ENCODE data around the gene TRPM4.

Gene TRPM4

GRCh38 chr19:49182848-49183375 is 25.3 kb downstream of the TRPM4 start:
- H3K27ac ChIP-seq (ENCODE audit: low read length) = no peak overlapping the region
- no peaks in the 10 kb centered on the region for H3K36me3 ChIP-seq (replicated peaks; ENCODE audit: low read depth, low read length)
- no peaks in the 10 kb centered on the region for H3K27me3 ChIP-seq (ENCODE audit: low read depth, low read length)
- no peak overlapping the region for H3K9ac ChIP-seq (ENCODE audit: low read length)
- no peaks in the 10 kb centered on the region for H3K79me2 ChIP-seq (ENCODE audit: low read length)
- TF ChIP-seq EZH2phosphoT487 (IDR thresholded peaks at IDR 0.05; ENCODE audit: low read depth) = no peak
- TF ChIP-seq CTCF (IDR thresholded peaks at IDR 0.05; ENCODE audit: low read depth, low read length) = no peak
- H3K9me3 ChIP-seq (ENCODE audit: insufficient read depth, low read length) = peaks cover 3% of the 10 kb centered on the region; the same call in 1 of the 2 replicates
- H4K20me1 ChIP-seq (ENCODE audit: insufficient read depth, low read length) = no peaks in the 10 kb centered on the region
- H3K4me2 ChIP-seq (ENCODE audit: low read length) = no peak overlapping the region
- H2AFZ ChIP-seq (ENCODE audit: low read depth, low read length) = no peak overlapping the region
- peaks cover 6% of the 10 kb centered on the region; the same call in 1 of the 2 replicates for H3K4me1 ChIP-seq (ENCODE audit: low read length)
- H3K4me3 ChIP-seq (ENCODE audit: low read length) = no peak overlapping the region

- H3K27me3 ChIP-seq (ENCODE audit: low read depth, low read length) = no peaks in the 10 kb centered on the region
- no peak overlapping the region for H3K4me3 ChIP-seq (ENCODE audit: low read length)
- peaks cover 3% of the 10 kb centered on the region; the same call in 1 of the 2 replicates for H3K9me3 ChIP-seq (ENCODE audit: insufficient read depth, low read length)
- no peaks in the 10 kb centered on the region for H4K20me1 ChIP-seq (ENCODE audit: insufficient read depth, low read length)
- H3K79me2 ChIP-seq (ENCODE audit: low read length) = no peaks in the 10 kb centered on the region
- no peak overlapping the region for H3K27ac ChIP-seq (ENCODE audit: low read length)
- H3K9ac ChIP-seq (ENCODE audit: low read length) = no peak overlapping the region
- TF ChIP-seq EZH2phosphoT487 (IDR thresholded peaks at IDR 0.05; ENCODE audit: low read depth) (no peak), CTCF (IDR thresholded peaks at IDR 0.05; ENCODE audit: low read depth, low read length) (no peak)
- H3K4me1 ChIP-seq (ENCODE audit: low read length) = peaks cover 6% of the 10 kb centered on the region; the same call in 1 of the 2 replicates
- peak overlapping the region; percentile 50 for H2AFZ ChIP-seq (ENCODE audit: low read depth, low read length)
- H3K4me2 ChIP-seq (ENCODE audit: low read length) = 0 out of 2 replicates have a peak overlapping the region, but pooled peaks have one; percentile 0
- no peaks in the 10 kb centered on the region for H3K36me3 ChIP-seq (replicated peaks; ENCODE audit: low read depth, low read length)
Observed at GRCh38 chr19:49186108-49186507, 28.5 kb downstream of the TRPM4 start.

DNA sequence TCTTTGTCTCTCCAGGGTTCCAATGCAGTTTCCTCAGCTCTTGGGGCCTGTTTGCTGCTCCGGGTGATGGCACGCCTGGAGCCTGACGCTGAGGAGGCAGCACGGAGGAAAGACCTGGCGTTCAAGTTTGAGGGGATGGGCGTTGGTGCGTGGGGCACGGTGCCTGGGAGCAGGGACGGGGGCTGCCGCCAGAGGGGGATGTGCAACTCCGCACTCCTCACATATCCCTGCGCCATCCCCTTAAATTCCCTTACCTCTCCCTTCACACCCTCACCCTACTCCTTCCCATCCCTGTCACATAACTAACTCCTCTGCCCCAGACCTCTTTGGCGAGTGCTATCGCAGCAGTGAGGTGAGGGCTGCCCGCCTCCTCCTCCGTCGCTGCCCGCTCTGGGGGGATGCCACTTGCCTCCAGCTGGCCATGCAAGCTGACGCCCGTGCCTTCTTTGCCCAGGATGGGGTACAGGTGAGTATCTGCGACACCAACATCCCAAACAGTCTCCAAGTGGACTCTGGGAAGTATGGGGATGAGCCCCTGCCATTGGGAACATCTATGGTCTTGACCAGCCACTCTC is 31.1 kb downstream of the TRPM4 start:
- Histone ChIP-seq H3K9ac (ENCODE audit: low read length) (no peak overlapping the region), H2AFZ (ENCODE audit: low read depth, low read length) (no peak overlapping the region), H3K4me1 (ENCODE audit: low read length) (peaks cover 6% of the 10 kb centered on the region; the same call in 1 of the 2 replicates), H3K36me3 (replicated peaks; ENCODE audit: low read depth, low read length) (no peaks in the 10 kb centered on the region), H3K27ac (ENCODE audit: low read length) (no peak overlapping the region), H3K4me3 (ENCODE audit: low read length) (no peak overlapping the region), H3K4me2 (ENCODE audit: low read length) (no peak overlapping the region), H3K27me3 (ENCODE audit: low read depth, low read length) (no peaks in the 10 kb centered on the region), H3K79me2 (ENCODE audit: low read length) (no peaks in the 10 kb centered on the region), H4K20me1 (ENCODE audit: insufficient read depth, low read length) (no peaks in the 10 kb centered on the region), H3K9me3 (ENCODE audit: insufficient read depth, low read length) (peaks cover 3% of the 10 kb centered on the region; the same call in 1 of the 2 replicates)
- TF ChIP-seq EZH2phosphoT487 (IDR thresholded peaks at IDR 0.05; ENCODE audit: low read depth) (no peak), CTCF (IDR thresholded peaks at IDR 0.05; ENCODE audit: low read depth, low read length) (no peak)

- Histone ChIP-seq H3K4me1 (ENCODE audit: low read length) (peaks cover 6% of the 10 kb centered on the region; the same call in 1 of the 2 replicates), H3K79me2 (ENCODE audit: low read length) (no peaks in the 10 kb centered on the region), H3K9me3 (ENCODE audit: insufficient read depth, low read length) (peaks cover 3% of the 10 kb centered on the region; the same call in 1 of the 2 replicates), H3K36me3 (replicated peaks; ENCODE audit: low read depth, low read length) (no peaks in the 10 kb centered on the region), H3K4me2 (ENCODE audit: low read length) (no peak overlapping the region), H3K27me3 (ENCODE audit: low read depth, low read length) (no peaks in the 10 kb centered on the region), H2AFZ (ENCODE audit: low read depth, low read length) (no peak overlapping the region), H3K9ac (ENCODE audit: low read length) (no peak overlapping the region), H3K27ac (ENCODE audit: low read length) (no peak overlapping the region), H3K4me3 (ENCODE audit: low read length) (no peak overlapping the region), H4K20me1 (ENCODE audit: insufficient read depth, low read length) (no peaks in the 10 kb centered on the region)
- no peak for TF ChIP-seq CTCF (IDR thresholded peaks at IDR 0.05; ENCODE audit: low read depth, low read length)
- TF ChIP-seq EZH2phosphoT487 (IDR thresholded peaks at IDR 0.05; ENCODE audit: low read depth) = no peak
Observed at GRCh38 chr19:49189259-49189658, 31.7 kb downstream of the TRPM4 start.

All from OCI-LY3 (cell line).